ENCODE results near the gene ETF1.
"Not testable (repeated sequence)": the region's sequence is repeated elsewhere in the genome, so short reads cannot be mapped to it uniquely, and the experiment has no call there.

The ETF1 gene

DNA sequence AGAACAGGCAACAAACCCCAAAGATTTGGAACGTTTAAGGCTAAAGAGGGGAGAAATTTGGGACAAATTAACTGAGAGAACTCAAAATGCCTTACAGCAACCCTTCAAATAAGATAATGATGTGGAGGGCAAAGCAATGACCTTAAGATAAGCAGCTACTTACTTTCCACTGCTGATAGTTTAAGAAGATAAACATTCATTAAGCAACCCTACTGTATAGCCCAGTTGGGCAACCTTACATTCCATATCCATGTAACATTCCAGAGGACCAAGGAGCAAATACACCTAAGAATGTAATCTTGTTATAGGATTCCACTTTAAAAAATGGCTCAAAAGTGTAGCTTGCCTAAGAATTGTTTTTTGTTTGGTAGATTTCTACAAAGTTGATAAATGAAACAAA, 14.8 kb downstream of the ETF1 start:
- DNase-seq: no peak

DNA sequence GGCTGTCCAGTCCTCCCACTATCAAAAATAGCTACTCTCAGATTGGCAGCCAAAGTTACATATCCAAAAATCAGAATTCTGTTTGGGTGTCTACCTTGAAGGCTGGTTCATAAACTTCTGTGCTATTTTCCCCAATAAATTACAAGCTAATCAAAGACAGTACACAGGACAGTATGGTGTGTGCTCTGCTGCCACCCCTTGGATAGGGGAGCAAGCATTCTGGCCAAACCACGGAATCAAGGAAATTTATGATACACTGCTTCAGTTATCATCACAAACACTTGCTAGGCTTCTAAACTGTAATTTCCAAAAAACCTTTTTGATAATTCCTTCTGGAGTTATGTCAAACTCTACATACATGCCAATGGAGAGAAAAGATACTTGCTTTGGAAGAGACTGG, 15.9 kb downstream of the ETF1 start:
- DNase-seq: no peak

DNA sequence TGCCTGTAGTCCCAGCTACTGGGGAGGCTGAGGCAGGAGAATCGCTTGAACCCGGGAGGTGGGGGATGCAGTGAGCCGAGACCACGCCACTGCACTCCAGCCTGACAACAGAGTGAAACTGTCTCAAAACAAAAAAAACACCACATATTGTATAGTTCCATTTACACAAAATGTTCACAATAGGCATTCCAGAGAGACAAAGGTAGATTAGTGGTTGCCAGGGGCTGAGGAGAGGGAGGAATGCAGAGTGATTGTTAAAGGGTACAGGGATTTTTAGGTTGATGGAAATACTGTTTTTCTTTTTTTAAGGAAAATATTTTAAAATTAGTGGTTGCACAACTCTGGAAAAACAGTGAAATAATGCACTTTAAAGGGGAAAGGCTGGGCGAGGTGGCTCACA, 19.6 kb downstream of the ETF1 start:
- no peak for DNase-seq

DNA sequence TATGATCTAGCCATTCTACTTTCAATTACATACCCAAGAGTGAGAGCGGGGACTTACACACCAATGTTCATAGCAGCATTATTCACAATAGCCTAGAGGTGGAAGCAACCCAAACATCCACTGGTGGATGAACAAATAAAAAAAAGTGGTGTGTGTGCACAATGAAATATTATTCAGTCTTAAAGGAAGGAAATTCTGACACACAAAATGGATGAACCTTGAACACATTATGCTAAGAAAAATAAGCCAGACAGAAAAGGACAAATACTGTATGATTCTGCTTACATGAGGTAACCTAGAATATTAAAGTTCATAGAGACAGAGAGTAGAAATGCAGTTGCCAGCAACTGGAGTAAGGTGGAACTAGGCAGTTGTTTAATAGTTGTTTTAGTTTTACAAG, 22.1 kb downstream of the ETF1 start:
- DNase-seq: no peak

DNA sequence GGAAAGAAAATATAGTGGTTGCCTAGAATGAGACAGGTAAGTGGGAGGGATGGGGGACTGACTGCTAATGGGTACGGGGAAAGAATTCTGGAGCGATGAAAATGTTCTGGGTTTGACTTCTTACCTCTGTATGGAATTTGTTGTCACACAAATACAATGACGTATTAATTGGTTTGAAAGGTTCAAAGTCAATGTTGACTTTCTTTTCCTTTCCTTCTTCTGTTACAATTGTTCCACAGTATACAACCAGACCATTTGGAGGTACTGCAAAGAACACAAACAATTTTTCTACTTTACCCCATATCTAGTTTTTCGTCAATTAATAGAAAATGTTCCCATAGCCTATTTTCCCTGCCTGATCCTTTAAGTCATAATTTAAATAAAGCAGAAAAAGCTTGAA, 25.6 kb downstream of the ETF1 start:
- no peak for DNase-seq

DNA sequence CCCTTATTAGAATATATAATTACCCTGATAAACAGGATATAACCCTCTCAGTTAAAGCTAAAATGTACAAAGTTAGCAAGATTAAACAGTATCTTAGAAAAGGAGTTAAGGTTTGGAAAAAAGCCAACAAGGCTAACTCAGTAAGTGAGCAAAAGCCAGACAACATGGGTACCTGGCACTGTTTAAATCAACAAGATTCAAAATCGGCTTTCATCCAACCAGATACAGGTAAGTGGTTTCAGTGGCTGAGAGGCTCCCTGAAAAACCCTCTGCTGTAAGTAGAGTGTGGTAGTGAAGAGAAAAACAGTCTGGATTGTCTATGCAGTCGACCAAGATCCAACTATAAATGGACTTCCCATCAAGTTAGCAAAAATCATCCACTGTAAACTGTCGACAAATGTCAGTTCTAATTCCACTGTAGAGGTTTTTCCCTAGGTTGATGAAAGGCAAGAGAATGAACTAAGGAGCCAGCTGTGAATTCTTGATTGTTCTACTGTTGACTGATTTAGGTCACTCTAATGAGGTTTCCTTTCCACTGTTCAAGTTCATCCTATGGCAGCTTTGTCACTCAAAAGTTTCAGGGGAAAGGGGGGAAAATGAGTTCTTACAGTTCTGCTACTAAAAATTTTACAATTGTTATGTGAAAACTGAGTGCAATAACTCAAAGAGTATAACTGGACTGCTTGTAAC, 27.3 kb downstream of the ETF1 start:
- DNase-seq: no peak

DNA sequence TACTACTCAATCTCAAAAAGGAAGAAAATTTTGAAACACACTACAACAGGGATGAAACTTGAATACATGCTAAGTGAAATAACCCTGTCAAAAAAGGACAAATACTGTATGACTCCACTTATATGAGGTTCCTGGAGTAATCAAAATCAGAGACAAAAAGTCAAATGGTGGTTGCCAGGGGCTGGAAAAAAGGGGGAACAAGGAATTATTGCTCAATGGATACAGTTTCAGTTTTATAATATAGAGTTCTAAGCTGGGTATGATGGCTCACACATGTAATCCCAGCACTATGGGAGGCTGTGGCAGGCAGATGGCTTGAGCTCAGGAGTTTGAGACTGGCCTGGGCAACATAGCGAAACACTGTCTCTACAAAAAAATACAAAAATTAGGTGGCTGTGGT, 29.0 kb downstream of the ETF1 start:
- DNase-seq: no peak

DNA sequence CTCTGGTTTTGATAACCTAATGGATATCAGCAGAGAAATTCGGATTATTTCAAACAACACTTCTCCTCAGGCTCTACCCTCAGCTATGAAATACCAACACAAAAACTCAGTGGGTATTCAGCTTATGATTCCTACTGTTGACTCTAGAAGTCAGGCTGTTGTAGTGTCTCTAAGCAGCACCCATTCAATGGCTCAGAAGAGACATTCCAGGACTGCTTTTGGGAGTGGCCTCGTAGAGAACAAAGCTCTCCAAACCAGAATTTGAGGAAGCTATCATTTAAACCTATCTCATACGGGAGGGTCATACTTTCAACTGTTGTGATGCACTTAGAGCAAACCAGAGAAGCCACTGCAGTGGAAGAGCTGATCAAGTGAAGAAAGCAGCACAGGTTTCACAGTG, 34.1 kb downstream of the ETF1 start:
- DNase-seq: no peak

DNA sequence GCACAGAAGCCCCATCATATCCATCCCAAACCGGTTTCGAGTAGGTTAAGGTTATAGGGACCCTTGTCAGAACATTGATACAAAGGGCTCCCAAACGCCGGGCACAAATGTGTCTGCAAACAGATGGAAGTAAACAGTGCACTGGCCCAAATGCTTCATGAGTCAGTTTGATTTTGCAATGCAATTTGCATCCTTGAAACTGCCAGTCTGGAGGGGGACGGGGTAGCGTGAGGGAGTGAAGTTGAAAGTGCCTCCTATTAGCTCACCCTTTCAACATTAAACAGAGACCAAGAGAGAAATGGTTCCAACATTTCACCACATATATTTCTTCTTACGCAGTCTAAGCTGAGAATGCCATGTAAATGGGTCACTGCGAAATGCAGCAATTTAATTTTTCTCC, 35.6 kb downstream of the ETF1 start:
- not testable (repeated sequence) for DNase-seq

DNA sequence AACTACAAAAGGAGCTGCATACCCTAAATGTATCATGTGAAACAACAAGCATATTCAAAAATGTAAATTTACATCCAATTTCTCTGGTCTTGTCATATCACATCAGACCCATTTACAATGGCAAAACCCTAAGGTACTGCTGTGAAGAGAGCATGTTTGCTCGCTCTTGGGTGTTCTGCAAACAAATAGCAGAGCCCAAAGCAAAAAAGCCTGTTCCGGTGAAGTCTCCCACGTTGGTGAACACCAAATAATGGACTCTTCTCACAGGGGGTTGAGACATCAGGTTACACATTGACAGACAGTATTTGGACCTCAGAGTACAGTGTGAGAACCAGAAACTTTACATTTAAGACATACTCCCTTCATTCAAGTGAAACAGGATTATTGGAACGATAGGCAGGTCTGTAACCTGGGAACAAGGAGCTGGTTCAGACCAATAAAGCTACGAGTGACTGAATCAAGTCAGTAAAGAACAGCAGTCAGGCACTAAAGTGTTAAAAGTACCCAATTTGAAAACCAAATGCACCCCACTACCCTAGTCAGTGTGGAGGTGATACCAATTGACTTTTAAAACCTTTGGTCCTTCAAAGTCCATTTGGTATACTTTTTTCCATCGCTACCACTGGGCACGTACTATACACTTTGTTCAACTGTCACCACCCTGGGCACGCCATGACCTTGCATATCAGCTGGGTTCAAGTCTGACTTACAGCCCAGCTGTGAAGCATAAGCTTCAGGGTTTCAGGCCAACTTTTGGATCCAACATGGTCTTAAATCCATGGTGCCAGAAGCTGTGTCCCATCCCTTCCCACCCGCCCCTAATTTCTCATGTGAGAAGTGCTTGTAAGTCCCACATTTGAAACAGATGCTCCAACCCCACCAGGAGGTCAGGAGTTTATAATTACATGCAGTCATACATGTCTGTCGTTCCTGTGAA, 36.4 kb downstream of the ETF1 start:
- DNase-seq: no peak

DNA sequence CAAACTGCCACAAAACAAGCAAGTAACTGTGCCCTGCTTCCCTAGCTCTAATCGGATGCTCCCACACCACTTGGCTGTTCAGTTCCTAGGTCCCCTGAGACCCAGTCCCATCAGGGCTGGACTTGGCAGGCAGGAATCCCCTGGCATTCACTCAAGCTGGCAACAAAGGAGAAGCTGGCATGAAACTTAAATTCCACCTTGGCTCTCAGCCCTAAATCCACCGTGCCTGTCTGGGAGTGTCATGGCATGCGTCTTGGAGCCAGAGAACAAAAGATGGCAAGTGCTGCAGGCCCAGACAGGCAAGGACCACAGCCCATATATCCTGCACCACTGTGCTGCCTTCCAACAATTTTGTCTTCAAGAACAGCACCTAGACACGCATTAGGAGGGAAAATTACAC, 38.2 kb downstream of the ETF1 start:
- no peak for DNase-seq

DNA sequence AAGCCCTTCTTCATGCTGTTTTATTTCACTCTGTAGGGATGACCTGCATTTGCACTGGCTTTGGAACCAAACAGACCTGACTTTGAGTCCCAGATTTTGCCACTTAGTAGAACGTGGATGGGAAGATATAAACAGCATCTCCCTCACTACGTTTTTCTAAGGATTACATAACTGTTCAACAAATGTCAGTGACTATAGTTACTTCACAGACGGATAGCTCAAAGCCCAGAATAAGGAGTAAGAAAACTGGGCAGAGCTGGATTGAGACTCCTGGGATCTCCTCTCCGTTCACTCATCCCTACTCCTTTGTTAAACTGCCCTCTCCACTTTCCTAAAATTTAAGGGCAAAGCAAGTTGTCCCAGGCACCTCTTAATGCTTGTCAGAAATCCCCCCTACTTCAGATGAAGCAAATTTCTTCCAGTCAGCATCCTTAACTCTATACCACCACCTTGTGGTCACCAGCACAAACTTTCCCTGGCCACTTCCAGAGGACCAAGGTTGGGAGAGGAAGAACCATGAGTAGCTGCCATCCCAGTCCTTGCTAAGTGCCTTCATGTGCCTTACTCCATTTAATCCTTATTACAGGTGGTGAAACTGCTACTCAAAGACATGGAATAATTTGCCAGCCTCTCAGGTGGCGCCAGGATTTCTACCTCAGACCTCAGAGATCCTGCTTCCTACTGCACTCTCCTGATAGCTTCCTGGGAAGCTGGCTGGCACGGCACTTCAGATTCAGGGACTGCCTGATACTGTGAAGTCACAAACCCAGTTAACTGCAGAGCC, 39.4 kb downstream of the ETF1 start:
- DNase-seq: peak; percentile 66

DNA sequence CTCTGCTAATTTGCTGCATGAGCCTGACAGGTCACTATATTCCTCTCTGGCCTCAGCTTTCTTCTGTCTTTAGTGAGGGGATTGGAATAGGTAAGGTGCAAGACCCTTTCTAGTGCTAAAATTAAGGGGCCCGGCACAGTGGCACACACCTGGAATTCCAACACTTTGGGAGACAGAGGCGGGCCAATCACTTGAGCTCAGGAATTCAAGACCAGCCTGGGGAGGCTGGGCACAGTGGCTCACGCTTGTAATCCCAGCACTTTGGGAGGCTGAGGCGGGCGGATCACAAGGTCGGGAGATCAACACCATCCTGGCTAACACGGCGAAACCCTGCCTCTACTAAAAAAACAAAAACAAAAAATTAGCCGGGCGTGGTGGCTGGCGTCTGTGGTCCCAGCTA, 40.5 kb downstream of the ETF1 start:
- no peak for DNase-seq

DNA sequence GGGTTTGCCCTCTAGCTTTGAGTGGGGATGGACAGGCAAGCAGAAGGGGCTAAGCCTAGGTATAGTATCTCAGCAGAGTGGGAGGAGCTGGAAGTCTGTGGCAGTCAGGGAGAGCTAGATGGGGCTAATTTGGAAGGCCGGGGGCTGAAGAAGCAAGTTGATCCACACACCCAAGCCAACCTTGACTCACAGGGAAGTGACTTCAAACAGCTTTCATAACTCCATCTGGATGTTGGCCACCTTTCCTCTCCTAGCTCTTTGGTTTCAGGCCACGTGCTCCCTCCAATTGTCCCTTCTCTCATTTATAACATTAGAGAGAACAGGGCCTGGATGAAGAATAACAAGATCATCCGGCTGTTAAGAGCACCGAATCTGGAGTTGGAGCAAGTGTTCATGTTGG, 40.9 kb downstream of the ETF1 start:
- DNase-seq: no peak

DNA sequence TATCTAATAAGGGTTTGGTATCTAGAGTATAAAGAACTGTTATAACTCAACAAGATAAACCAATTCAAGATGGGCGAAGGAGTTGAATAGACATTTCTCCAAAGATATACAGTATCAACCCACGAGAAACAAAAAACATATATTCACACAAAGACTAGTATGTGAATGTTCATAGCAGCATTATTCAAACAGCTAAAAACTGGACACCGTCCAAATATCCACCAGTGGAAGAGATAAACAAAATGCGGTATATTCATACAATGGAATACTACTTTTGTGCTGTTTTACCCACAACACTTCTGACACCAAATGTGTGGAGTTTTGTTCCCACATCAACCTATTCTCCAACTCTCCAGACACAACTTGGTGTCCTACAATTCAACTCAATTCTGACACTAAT, 44.7 kb downstream of the ETF1 start:
- no peak for DNase-seq

DNA sequence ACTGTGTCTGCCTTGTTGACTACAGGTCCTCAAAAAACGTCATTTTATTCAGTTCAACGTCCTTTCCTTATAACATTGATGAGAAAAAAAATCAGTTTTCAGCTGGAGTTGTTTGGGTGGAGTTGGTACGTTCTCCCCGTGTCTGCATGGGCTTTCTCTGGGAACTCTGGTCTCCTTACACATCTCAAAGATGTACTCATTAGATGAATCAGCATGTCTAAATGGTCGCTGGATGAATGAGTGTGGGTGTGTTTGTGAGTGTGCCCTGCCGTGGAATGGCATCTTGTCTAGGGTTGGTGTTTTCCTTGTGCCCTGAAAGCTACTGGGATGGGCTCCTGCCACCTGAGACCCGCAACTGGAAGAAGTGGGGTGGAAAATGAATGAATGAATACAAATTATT, 47.7 kb downstream of the ETF1 start:
- DNase-seq: no peak

DNA sequence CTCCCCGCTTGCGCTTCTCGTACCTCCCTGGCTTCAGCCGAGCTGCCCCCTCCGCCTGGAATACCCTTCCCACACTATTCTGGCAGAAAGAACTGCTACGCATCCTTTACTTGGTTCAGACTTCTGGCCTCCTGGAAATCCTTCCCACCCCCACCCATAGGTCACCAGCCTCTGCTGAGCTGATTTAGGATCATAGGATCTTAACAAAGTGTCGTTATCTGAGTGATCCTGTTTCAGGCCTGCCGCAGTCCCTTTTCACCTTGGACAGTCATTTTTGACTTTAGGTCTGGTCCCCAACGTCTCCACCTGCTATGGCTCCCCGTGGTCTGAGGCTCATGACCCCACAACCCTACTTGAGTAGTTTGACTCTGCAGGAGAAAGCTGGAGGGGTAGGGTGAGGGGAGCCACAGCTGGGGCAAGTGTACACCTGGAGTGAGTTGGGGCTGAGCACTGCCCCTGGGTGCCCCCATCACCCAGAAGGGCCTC, 50.4 kb downstream of the ETF1 start:
- no peak for DNase-seq

DNA sequence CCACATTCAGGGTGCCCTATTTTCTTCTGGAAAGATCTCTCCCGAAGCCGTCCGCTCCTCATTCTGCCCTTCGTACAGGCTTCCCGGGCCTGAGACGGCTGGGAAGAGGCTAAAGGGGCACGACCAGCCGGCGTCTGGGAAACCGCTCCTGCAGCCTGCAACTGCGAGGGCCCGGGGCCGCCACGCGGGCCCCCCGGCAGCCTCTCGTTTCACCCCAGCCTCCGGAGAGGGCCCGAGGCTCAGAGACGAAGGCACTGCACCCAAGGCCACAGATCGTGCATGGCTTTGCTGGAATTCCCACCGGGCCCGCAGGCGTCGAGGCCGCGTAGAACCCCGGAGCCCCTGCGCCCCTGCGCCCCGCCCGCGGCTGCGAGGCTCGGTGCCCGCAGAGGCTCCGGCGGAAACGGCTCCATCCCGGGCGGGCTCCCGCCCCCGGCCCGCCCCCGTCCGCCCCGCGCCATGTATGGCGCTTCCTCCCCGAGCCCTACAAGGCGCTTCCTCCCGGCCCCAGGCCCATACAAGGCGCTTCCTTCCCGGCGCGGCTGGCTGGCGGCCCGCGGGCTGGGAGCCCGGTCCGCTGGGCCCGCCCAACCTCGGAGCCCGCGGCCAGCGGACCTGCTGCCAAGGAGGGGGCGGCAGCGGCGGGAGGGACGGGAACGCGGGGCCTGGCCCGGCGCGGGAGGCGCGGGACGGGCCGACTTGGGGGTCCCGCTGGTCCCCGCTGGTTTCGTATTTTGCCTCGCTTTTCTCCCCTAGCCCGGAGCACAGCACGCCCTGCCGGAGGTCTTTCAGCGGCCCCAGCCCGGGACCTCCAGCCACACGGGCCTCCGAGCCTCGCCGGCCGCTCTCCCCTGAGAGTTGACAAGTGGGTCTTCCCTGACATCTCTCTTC, 51.1 kb downstream of the ETF1 start:
- peak; percentile 90 for DNase-seq

DNA sequence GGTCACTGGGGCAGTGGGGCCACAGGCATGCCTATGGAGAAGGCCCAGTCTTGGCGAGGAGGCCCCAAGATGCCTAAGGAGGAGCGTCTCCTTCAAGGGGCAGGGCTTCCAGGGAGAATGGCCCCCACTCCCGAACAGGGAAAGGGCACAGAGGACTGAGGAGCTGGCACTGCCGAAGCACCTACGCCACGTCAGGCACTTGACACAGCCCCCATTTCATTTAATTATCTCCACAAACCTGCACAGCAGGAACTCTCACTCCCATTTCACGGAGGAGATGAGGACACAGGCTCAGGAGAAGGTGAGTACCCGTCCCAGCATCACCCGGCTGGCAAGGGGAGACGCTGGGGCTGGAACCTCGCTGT, 51.8 kb downstream of the ETF1 start:
- no peak for DNase-seq

DNA sequence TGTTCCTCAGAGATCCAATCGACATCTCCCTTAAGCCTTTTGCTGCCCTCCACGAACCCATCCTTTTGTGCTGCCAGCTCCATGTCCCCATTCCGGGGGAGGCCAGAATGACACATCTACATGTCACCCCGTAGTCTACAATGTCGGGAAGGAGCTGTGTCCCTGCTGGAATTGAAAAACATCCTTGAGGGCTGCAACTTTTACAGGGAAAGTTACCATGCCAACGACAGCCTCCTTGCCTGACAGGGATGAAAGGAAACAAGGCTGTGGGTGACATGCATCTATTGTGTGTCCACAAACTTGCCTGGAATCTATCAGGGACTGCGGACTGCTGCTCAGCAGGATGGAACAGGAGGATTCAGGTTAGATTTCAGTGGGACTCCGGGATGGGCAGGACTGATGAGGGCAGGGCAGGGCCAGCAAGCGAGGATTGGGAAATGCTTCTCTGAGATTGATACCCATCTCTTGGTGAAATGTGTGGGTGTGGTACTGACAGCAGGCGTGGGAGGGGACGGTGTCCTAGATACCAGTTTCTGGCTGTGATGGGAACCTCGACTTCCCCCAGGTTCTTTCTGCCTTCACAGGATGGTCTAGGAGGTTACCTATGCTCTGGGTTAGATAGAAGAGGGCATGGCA, 52.3 kb downstream of the ETF1 start:
- DNase-seq: no peak

DNA sequence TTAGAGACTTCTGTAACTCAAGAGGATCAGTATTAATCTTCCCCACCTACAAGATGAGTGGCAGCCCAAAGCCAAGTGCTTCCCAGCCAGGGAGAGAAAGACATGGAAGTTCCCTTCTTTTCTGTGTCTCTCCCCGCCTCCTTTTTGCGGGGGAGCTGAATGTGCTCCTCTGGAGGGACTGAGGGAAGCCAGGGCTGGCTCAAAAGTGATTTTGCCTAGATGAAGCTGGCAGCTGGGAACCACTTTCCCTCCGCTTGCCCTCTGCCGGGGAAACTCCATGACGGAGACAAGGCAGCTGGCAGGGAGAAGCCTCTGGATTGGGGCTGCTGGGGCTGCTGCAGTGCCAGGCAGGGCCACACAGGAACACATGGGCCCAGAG, 53.4 kb downstream of the ETF1 start:
- DNase-seq: no peak

DNA sequence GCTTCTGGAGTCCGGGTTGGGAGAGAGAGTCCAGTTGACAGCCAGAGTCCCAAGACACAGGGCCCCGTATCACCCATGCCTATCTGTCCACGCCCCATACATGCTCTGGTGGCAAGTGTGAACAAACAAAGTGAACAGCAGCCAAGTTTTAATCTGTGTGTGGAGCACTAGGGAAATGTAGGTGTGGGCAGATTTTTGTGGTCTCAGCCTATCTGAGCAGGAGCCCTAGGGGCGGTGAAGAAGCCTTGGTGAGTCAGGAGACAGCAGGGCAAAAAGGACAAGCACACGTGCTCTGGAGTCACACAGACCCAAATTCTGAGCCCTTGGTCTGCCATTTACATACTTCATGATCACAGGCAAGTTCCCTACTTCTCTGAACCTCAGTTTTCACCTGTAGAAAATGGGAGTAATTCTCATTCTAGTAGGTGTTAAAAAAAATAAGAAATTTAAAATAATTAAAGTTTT, 54.5 kb downstream of the ETF1 start:
- DNase-seq: no peak

Measured in CD4-positive, alpha-beta T cell treated with Interleukin-21 for 1 hour (primary cell).